Mesenteric fat pad (tissue), 1 donor: ENCODE measurements around the gene COPRS. TPM values are rescaled to one million over a fixed set of nuclear protein-coding genes. Genes with fewer than 3 reads are reported as not detected.
A peak's percentile ranks its signal among the peaks of the same experiment; 100 is the strongest.

ENCODE experiments used
- DNase-seq: peaks from one replicate; pipeline ENCODE4 v3.0.0-alpha.2; 2020; ENCODE audit warnings: low spot score
- long read RNA-seq: library from polyadenylated mRNA; unstranded; transcript quantifications from one replicate; pipeline ENCODE4 v2.0.0, GENCODE V29; 2020
- total RNA-seq: library from RNA; stranded (reverse); fragmentation: NEBNext Ultra II Directional; extraction: Animal tissue kit (Norgen Biotek cat#: 25700); gene quantifications from one replicate; pipeline ENCODE4 v1.2.1, GENCODE V29; 2021
- donor health status: DM: yes; HTN: yes; CAD: no.

COPRS gene, protein sequence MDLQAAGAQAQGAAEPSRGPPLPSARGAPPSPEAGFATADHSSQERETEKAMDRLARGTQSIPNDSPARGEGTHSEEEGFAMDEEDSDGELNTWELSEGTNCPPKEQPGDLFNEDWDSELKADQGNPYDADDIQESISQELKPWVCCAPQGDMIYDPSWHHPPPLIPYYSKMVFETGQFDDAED
- 61.3 TPM for total RNA-seq
- long read RNA-seq, result 0 reads

DNA sequence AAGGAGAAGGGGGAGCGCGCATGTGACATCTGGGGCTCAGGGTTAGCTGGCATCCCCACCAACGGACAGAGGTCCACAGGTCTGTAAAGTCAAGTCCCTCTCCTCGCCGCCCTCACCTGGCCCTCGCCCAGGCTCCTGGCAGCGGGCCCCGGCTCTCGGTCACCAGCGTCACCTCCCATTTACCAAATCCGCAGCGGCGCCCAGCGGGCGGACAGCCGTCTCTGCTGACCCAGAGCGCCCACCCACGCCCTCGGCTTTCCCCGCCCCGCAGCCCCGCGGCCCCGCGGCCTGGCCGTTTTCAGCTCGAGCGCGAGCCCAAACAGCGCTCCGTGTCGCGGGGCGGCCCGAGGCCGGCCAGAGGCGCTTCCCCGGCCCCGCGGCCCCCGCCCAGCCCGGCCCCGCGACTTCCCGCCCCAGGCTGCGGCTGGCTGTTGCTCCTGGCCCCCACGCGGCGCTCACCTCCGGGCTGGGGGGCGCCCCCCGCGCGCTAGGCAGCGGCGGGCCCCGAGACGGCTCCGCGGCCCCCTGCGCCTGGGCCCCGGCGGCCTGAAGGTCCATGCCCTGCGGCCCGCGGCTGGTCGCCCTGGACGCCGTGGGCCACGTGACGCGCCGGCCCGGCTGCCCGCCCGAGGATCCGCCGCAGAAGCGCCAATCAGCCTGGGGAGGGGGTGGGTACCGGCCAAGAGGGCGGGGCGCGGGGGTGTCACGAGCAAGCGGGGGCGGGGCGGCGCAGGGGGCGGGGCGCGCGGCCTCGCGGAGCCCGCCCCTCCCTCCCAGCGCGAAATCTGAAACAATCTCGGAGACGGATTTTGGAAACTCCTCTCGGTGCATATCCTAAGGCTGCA, at the start of gene COPRS:
TSS of gene COPRS (minus strand) at position 603 of the 845 bp plus-strand sequence. CDS start at position 558, 45 bp downstream.
- DNase-seq, result peak; percentile 96

DNA sequence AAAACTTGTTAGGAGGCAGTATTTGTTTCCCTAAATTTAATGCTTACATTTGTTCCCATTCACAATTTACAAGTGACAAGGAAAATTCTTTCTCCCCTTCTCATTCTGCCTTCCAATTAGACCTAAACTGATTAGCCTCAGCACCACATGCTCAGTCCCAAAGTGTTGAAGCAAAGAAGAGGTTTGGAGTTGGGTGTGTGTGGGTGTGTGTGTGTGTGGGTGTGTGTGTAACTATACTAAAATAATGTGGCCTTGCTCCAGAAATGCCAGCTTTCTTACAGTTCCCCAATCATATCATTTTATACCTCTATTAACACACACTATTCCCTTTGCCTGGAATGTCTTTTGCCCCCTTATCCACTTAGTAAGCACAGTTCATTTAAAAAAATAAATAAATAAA, 49.3 kb upstream of the COPRS start:
- DNase-seq, result no peak

DNA sequence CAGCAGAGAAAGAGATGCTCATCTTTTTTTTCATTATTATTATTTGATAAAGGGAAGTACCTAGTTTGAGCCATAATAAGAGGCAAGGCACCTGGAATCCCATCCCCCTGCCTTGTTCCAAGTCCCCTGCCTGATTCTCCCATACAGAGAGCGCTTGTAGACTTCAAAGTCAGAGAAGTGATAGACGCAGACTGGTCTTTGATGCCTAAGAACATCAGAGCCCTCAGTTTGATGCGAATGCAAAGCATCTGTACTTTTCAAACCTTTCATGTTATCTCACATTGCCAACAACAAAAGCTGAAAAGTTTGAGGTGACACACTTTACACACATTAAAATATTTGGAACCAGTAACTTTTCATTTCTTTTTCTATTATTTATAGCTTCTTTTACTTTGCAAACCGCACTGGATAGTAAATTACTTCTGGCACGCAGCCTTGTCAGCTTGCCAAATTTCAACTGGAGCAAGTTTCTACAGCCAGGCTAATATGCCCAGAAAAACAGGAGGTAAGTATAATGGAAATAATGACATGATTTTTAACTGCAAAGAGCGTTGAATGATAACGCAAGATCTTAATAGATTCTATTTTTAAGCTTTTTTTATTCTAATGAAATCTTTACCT, 48.4 kb upstream of the COPRS start:
- DNase-seq, result peak; percentile 24

DNA sequence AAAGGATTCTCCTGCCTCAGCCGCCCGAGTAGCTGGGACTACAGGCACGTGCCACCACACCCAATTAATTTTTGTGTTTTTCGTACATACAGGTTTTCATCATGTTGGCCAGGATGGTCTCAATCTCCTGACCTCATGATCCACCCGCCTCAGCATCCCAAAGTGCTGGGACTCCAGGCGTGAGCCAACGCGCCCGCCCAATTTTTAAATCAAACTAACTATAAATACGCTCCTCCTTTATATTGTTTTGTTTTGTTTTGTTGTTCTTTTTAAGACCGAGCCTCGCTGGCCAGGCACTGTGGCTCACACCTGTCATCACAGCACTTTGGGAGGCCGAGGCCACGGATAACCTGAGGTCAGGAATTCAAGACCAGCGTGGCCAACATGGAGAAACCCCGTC, 44.4 kb upstream of the COPRS start:
- DNase-seq, result peak; percentile 72

DNA sequence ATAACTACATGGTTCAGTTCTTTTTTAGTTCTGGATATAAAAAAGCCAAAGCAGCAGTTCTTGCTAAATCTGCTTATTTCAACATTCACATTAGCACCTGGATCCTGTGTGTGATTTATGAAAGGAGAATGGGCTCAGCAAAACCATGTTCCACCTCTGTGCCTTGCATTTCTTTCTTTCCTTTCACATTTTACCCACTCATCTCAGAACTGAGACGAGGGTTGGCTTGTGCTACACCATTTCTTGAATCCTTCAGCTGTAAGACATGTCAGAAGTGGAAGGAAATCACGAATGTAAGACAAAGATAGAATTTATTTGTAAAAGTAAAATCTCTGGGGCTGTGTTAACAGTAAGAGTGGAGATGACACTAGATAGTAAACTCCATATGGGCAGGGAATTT, 43.6 kb upstream of the COPRS start:
- no peak for DNase-seq

DNA sequence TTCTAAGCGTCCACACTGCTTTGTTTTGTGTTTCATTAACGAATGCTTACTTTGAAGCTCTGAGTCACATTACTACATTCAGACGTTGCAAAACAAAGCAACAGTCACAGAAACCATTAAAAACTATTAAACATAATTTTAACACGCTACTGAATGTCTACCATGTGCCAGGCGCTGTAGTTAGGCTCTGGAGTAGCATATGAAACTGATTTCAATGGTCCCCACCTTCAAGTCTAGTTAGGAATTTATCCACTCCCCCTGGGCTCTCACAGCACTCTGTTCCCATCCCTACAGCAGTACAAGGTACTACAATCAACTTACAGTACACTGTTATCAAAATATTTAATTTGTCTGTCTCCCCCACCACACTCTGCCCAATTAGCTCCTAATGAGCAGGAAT, 41.8 kb upstream of the COPRS start:
- DNase-seq, result no peak

DNA sequence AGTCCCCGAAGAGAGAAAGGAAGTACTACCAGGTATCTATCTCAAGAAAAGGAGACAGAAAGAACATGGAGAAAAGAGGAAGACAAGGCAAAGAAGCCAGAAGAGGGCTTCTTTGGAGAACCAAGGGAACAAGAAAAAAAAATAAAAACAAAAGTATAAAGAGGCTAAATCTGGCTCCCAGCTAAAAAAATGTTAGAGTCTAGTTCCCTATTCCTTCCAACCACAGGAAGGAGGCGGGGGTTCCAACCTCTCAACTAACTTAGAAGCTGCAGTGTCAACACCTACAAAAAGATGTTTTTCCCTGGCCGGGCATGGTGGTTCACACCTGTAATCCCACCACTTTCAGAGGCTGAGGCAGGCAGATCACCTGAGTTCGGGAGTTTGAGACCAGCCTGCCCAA, 29.1 kb upstream of the COPRS start:
- peak; percentile 30 for DNase-seq

DNA sequence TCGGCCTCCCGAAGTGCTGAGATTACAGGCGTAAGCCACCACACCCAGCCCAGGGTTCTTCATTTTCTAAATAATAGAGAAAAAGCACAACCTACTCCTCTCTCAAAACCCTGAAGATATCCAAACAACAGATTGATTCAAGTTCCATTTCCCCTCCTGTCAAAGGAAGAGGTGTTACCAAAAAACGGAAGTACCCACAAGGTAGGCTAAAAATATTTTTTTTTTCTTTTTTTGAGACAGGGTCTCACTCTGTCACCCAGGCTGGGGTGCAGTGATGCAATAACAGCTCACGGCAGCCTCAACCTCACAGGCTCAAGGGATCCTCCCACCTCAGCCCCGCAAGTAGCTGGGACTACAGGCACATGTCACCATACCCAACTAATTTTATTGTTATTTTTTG, 23.5 kb upstream of the COPRS start:
- peak; percentile 60 for DNase-seq

DNA sequence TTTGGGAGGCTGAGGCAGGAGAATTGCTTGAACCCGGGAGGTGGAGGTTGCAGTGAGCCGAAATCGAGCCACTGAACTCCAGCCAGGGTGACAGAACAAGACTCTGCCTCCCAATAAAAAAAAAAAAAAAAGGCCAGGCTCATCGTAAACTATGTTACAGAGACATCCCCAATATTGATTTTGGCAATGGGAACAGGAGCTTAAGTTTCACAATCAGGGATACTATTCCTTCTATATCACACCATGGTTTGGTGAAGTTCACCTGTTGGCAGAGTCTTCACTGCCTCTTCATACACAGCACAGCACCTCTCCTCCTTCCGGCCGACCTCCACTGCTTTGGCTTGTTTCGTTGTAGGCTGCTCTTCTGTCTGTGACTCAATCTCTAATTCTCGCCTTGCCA, 21.3 kb upstream of the COPRS start:
- peak; percentile 20 for DNase-seq

DNA sequence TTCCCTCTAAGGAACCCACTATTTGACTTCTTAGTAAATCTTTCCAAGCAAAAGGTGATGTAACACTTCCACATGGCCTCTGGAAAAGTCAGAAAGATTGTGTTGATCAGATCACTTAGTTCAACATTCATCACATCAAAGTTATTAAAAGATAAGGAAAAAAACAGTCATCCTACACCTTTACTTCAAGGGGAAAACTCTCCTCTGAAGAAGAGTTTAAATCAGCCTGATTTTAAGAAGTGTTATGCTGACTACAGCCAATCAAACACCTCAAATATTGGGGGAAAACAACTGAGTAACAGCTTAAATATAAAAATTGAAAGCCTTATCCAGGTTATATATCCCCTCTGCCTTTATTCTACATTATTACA, 19.6 kb upstream of the COPRS start:
- no peak for DNase-seq

DNA sequence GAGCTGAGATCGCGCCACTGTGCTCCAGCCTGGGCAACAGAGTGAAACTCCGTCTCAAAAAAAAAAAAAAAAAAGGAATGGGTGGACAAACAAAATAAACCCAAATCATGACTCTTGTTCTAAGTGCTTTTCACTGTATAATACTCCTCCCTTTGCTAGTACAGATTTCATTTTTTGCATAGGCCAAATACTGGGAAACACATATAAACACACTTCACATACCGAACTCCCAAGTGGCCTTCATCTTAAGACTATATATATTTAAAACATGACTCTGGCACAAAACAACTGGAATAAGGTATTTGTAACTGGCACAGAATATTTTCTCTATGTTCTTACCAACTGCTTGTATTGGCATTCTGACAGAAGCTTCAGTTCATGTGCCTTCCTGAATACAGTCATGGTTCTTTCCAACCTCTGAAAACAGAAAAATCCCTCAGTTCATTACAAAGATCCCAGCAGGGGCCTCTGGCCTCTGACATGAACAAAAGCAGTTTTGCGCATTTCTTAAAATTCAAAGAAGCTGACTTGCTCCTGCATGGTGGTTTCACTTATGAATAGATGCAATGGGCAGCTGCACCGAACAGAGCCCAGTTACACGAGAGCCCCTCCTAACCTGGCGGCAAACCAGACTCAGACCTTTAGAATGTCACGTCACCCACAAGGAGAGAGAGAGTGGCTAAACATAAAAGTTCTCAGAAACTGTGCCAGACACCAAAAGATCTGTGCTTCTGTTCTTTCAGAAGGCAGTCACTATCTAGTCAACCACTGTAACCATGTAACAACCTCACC, 19.1 kb upstream of the COPRS start:
- DNase-seq, result peak; percentile 60

DNA sequence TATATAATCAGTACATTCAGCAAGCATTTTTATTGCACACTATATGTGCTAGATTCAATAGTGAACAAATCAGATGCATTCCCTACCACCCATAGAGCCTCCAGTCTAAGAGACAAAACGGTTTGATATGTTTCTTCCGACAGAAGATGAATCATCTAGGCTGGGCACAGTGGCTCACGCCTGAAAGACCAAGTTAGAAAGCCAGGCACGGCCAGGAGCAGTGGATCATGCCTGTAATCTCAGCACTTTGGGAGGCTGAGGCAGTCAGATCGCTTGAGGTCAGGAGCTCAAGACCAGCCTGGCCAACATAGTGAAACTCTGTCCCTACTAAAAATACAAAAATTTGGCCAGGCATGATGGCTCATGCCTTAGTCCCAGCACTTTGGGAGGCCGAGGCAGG, 18.3 kb upstream of the COPRS start:
- peak; percentile 64 for DNase-seq

DNA sequence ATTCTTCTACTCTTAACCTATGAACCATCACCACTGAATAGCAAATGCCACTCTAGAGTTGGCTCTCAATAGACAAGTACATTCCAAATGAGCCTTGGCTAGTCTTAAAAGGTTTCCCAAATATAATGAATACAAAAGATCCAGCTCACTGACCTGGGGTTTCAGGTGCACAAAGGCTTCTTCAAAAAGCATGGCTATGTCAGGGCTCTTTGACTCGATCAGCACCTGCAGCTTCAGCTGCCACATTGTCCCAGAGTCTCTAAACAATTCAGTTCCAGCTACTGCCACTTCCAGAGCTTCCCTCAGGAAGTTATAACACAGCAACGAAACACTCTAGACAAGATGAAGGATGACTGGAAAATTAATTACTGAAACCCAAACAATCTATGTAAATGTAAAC, 16.0 kb upstream of the COPRS start:
- no peak for DNase-seq

DNA sequence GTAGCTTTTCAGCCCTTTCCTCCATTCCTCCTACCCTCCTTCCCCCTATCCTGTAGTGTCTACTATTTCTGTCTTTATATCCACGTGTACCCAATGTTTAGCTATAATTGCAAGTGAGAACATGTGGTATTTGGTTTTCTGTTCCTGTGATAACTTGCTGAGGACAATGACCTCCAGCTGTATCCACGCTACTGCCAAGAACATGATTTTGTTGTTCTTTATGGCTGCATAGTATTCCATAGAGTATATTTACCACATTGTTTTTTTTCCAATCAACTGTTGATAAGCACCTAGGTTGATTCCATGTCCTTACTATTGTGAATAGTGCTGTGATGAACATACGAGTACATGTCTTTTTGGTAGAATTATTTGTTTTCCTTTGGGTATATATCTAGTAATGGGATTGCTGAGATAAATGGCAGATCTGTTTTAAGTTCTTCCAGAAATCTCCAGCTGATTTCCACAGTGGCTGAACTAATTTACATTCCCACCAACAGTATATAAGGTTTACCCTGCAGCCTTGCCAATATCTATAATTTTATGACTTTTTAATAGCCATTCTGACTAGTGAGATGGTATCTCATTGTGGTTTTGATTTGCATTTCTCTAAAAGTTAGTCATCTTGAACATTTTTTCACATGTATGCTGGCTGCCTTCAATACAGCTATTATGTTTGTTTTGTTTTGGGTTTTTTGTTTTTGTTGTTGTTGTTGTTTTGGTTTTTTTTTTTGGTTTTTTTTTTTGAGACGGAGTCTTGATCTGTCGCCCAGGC, 10.9 kb upstream of the COPRS start:
- DNase-seq, result no peak

DNA sequence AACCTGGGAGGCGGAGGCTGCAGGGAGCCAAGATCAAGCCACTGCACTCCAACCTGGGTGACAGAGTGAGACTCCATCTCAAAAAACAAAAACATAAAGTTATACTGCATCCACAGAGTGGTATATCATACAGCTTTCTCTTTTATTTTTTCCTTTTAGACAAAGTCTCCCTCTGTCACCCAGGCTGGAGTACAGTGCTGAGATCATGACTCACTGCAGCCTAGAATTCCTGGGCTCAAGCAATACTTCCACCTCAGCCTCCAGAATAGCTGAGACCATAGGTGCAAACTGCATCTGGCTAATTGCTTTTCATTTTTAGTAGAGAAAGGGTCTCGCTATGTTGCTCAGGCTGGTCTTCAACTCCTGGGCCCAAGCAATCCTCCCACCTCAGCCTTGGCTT, 10.0 kb upstream of the COPRS start:
- DNase-seq, result no peak

DNA sequence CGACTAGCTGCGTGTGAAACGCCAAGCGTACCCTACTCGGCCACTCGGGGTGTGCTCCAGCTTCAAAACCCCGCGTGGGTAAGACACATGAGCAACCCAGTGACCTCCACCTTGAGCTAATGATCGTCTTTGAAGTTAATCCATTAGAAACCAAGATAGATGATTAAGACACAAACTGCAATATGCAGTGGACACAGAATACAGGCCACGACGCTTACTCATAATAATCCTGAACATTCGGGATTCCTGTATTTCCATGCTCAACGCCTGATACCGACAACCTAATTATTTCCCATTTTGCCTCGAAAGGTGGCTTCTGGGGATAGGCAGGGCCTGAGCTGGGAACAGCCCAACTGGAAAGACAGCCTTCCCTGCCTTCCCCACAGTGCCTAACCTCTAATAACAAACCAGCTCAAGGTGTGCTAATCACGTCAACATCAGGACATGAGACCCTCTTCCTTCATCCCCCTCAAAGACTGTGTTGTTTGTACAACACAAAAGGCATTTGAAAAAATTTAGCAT, 504 bp upstream of the COPRS start:
- no peak for DNase-seq

DNA sequence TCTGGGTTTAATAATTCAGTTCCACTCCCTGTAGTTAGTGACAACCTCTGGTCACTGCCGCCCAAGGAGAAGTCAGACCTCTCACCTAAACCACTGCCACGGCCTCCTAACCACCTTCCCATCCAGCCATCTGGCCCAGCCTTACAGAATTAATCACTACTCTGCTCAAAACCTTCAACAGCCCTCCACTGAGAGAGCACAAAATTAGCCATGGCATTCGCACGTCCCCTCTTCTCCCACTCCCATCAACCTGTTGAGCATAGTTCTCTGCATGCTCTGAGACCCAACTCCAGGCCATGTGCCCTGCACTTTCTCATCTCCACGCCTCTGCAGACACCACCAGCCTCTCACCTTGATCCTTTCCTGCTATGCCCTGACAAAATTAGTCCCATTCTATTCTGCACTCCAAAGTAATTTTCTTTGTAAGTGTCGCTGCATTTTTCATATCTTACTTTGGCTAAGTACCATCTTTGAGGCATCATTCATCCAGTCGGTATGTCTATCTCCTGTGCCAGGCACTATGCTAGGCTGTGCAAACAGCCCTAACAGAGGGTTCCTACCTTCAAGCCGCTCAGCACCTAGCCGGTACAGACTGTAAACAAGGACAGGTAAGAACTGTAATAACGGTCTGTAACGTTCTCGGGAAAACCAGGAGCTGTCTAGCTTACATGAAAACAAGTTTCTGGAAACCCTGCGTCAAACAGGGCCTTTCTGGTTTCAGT, 963 bp downstream of the COPRS start:
- DNase-seq, result no peak

DNA sequence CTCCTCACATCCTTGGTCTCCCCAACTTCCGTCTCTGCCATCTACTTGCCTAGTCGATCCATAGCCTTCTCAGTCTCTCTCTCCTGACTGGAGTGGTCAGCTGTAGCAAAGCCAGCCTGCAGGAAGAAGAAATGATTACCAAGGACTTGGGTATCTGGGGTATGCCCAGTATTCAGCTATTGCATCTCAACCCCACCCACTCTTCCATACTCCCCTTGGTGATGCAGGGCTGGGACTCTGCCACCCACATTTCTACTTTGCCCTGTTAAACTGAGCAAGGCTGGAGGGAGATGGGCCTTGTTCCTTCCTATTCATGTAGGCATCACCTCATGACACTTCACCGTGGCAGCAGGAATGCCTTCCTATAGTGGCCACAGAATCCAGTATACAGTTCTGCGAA, 2.3 kb downstream of the COPRS start:
- no peak for DNase-seq

DNA sequence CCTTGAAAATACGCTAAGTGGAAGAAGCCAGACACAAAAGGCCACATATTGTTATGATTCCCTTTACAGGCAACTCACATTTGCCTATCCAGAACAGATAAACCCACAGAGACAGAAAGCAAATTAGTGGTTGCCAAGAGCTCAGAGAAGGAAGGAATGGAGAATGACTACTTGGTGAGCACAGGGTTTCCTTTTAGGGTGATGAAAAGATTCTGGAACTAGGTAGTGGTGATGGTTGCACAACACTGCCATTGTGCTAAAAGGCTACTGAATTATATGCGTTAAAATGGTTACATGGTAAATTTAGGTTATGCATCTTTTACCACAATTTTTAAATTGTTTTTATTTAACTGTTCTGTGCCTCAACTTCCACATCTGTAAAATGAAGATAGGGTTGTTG, 4.4 kb downstream of the COPRS start:
- DNase-seq, result no peak

DNA sequence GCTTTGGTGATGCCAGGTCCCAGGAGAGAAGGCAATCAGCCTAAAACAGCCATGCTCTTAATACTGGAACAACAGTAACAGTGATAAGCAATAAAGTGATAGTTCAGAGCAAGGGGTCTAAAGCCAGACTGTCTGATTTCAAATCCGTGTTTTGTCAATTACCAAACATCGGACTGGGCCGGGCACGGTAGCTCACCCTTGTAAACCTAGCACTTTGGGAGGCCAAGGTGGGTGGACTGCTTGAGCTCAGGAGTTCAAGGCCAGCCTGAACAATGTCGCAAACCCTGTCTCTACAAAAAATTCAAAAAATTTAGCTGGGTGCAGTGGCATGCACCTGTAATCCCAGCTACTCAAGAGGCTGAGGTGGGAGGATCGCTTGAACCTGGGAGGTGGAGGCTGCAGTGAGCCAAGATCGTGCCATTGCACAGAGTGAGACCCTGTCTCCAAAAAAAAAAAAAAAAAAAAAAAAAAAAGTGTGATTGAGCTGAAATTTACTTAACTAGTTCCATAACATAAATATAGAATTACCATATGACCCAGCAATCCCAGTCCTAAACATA, 5.1 kb downstream of the COPRS start:
- no peak for DNase-seq
